Stimulated activated memory B cell treated with anti-CD40 and anti-IgM and Interleukin-4, amounts not matched to agents 10 μg/mL and 1 μg/mL and 100 μg/mL, for 72 hours (primary cell): Measurements from ENCODE around the gene PRDX6.
"Not testable (repeated sequence)": the region's sequence is repeated elsewhere in the genome, so short reads cannot be mapped to it uniquely, and the experiment has no call there.

Source experiments
- ATAC-seq: fragments of 150-1000 bp; cut with Tn5 transposase; 2 replicates; pipeline ENCODE4 v1.10.0; 2021
- H3K27ac Mint-ChIP-seq: one replicate; pipeline ENCODE4 v1.8.0; 2022; ENCODE audit warnings: mild to moderate bottlenecking, mixed read lengths
- H3K27me3 Mint-ChIP-seq: one replicate; pipeline ENCODE4 v1.8.0; 2022; ENCODE audit warnings: mixed read lengths
- H3K36me3 Mint-ChIP-seq: one replicate; pipeline ENCODE4 v1.8.0; 2022; ENCODE audit warnings: mixed read lengths
- H3K4me1 Mint-ChIP-seq: one replicate; pipeline ENCODE4 v1.8.0; 2022; ENCODE audit warnings: mixed read lengths
- H3K4me3 Mint-ChIP-seq: one replicate; pipeline ENCODE4 v1.8.0; 2022; ENCODE audit warnings: mild to moderate bottlenecking, moderate library complexity, mixed read lengths
- H3K9me3 Mint-ChIP-seq: one replicate; pipeline ENCODE4 v1.8.0; 2022; ENCODE audit warnings: mixed read lengths

PRDX6 gene

DNA sequence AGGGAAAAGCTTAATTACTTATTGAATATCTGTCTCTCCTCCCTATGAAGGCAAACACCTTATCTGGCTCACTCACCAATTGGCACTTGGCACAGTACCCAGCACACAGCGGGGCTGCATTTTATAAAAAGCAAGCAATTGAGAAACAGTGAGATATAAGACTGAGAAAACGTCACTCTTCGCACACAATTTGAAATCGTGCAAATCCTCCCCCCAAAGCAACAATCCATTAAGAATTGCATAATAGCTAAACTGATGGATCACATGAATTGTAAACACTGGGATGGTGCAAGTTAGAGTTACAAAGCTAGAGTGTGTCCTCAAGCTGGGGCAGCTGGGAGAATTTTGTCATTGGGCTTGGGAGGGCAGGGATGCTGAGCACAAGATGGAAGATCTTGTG lies 27.1 kb downstream of the PRDX6 start:
- Mint-ChIP-seq H3K9me3 (no peaks in the 10 kb centered on the region), H3K36me3 (no peaks in the 10 kb centered on the region), H3K4me3 (no peak overlapping the region), H3K4me1 (no peaks in the 10 kb centered on the region), H3K27ac (no peak overlapping the region), H3K27me3 (no peaks in the 10 kb centered on the region)
- no peak for ATAC-seq

- no peak overlapping the region for H3K27ac Mint-ChIP-seq
- no peaks in the 10 kb centered on the region for H3K4me1 Mint-ChIP-seq
- no peaks in the 10 kb centered on the region for H3K36me3 Mint-ChIP-seq
- ATAC-seq: no peak
- no peak overlapping the region for H3K4me3 Mint-ChIP-seq
- H3K27me3 Mint-ChIP-seq: no peaks in the 10 kb centered on the region
- H3K9me3 Mint-ChIP-seq: no peaks in the 10 kb centered on the region
Observed at GRCh38 chr1:173505391-173505790, 28.3 kb downstream of the PRDX6 start.

- ATAC-seq: peak; percentile 8
- no peaks in the 10 kb centered on the region for H3K27me3 Mint-ChIP-seq
- H3K36me3 Mint-ChIP-seq: no peaks in the 10 kb centered on the region
- no peak overlapping the region for H3K4me3 Mint-ChIP-seq
- H3K4me1 Mint-ChIP-seq: peaks cover 4% of the 10 kb centered on the region
- no peak overlapping the region for H3K27ac Mint-ChIP-seq
- H3K9me3 Mint-ChIP-seq: no peaks in the 10 kb centered on the region
Observed at GRCh38 chr1:173506437-173506836, 29.3 kb downstream of the PRDX6 start.

DNA sequence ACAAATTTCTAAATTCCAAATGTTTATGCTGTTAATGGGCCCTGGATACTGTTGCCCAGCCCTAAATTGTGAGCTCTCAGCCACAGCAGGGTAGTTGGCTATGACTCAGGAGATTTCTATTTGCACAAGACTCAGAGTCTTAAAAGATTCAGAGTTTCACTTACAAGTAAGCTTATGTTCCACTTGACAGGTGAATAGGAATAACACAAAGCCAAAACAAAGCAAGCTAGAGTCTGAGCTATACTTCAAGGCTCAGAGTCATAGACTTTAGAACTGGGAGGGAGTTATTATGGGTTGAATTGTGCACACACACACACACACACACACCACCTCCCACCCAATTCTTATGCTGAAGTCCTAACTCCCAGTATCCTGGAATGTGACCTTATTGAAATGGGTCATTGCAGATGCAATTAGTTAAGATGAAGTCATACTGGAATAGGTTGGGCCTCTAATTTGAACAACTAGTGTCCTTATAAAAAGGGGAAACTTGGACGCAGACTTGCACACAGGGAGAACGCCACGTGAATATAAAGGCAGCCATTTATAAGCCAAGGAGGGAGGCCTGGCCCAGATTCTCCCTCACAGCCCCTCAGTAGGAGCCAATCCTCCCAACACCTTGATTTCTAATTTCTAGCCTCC lies 30.2 kb downstream of the PRDX6 start:
- H3K4me3 Mint-ChIP-seq: no peak overlapping the region
- H3K27ac Mint-ChIP-seq: no peak overlapping the region
- H3K27me3 Mint-ChIP-seq: no peaks in the 10 kb centered on the region
- no peaks in the 10 kb centered on the region for H3K36me3 Mint-ChIP-seq
- H3K9me3 Mint-ChIP-seq: no peaks in the 10 kb centered on the region
- ATAC-seq: no peak
- H3K4me1 Mint-ChIP-seq: peaks cover 7% of the 10 kb centered on the region

DNA sequence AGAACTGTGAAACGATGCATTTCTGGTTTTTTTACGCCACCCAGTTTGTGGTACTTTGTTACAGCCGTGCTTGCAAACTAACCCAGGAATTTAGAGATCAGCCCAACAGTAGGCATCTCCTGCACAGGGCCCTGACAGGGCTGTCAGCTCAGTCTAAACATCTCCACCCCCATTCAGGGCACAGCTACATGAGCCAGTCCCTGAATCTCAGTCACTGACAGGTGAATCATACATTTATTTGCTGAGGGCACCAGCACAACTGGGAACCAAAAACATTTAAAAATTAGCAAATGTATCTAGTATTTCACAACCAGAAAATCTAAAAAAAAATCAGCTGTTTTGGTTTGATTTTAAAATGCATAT lies 30.7 kb downstream of the PRDX6 start:
- Mint-ChIP-seq H3K9me3 (no peaks in the 10 kb centered on the region), H3K4me3 (no peak overlapping the region), H3K36me3 (no peaks in the 10 kb centered on the region), H3K27ac (no peak overlapping the region), H3K27me3 (no peaks in the 10 kb centered on the region), H3K4me1 (peaks cover 7% of the 10 kb centered on the region)
- no peak for ATAC-seq

DNA sequence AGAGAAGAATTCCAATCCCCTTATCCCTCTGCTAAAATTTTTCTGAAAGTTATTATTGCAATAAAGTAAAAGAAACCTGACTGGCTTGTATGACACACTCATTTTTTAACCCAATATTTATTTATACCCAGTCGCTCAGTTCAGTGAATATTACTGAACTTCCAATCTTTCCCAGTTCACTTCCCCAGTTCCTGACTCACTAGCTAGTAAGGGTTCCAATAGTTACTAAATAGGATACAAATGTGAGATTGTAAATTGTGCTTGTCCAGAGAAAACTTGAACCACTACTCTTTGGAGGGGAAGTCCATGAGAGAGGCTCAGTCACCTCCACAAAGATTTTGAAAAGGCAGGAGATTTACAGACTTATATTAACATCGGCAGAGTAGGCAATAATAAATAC lies 31.4 kb downstream of the PRDX6 start:
- H3K4me1 Mint-ChIP-seq: peaks cover 7% of the 10 kb centered on the region
- H3K27ac Mint-ChIP-seq: no peak overlapping the region
- no peak overlapping the region for H3K4me3 Mint-ChIP-seq
- no peaks in the 10 kb centered on the region for H3K27me3 Mint-ChIP-seq
- no peaks in the 10 kb centered on the region for H3K36me3 Mint-ChIP-seq
- peaks cover 2% of the 10 kb centered on the region for H3K9me3 Mint-ChIP-seq
- ATAC-seq: no peak

GRCh38 chr1:173509797-173510196 lies 32.7 kb downstream of the PRDX6 start:
- ATAC-seq: no peak
- Mint-ChIP-seq H3K4me1 (peaks cover 7% of the 10 kb centered on the region), H3K36me3 (no peaks in the 10 kb centered on the region), H3K27me3 (no peaks in the 10 kb centered on the region), H3K27ac (no peak overlapping the region), H3K9me3 (peaks cover 7% of the 10 kb centered on the region), H3K4me3 (no peak overlapping the region)

DNA sequence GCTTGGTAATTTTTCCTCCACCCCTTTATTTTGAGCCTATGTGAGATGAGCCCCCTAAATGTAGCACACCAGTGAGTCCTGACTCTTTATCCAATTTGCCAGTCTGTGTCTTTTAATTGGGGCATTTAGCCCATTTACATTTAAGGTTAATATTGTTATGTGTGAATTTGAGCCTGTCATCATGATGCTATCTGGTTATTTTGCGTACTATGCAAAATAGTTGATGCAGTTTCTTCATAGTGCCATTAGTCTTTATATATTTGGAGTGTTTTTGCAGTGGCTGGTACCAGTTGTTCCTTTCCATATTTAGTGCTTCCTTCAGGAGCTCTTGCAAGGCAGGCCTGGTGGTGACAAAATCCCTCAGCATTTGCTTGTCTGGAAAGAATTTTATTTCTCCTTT lies 37.4 kb downstream of the PRDX6 start:
- not testable (repeated sequence) for H3K4me3 Mint-ChIP-seq, H3K36me3 Mint-ChIP-seq, H3K27me3 Mint-ChIP-seq, H3K27ac Mint-ChIP-seq, H3K4me1 Mint-ChIP-seq, ATAC-seq, H3K9me3 Mint-ChIP-seq

- ATAC-seq: no peak
- Mint-ChIP-seq H3K27me3 (peaks cover 9% of the 10 kb centered on the region), H3K27ac (no peak overlapping the region), H3K4me1 (no peaks in the 10 kb centered on the region), H3K9me3 (no peaks in the 10 kb centered on the region), H3K4me3 (no peak overlapping the region), H3K36me3 (no peaks in the 10 kb centered on the region)
Observed at GRCh38 chr1:173520799-173521198, 43.7 kb downstream of the PRDX6 start.

DNA sequence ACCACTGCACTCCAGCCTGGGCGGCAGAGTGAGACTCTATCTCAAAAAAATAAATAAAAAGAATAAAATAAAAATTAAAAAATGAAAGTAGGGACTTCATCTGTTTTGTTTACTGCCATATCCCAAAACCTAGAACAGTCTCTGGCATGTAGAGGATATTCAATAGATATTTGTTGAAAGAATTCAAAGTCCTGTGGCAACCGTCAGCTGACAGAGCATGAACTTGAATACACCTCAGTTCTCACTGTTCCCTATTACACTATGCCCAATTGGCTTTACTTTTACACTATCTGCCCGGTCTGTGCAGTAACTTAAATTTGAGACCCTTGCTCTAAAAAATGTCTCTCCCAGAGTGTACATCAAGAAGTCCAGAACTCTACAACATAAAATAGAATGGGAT lies 46.2 kb downstream of the PRDX6 start:
- ATAC-seq: no peak
- Mint-ChIP-seq H3K27ac (no peak overlapping the region), H3K27me3 (peaks cover 9% of the 10 kb centered on the region), H3K36me3 (no peaks in the 10 kb centered on the region), H3K4me1 (no peaks in the 10 kb centered on the region), H3K9me3 (no peaks in the 10 kb centered on the region), H3K4me3 (no peak overlapping the region)

- Mint-ChIP-seq H3K27ac (no peak overlapping the region), H3K36me3 (no peaks in the 10 kb centered on the region), H3K4me3 (no peak overlapping the region), H3K27me3 (no peaks in the 10 kb centered on the region), H3K4me1 (no peaks in the 10 kb centered on the region), H3K9me3 (no peaks in the 10 kb centered on the region)
- no peak for ATAC-seq
Observed at GRCh38 chr1:173525926-173526325, 48.8 kb downstream of the PRDX6 start.

- Mint-ChIP-seq H3K4me3 (no peak overlapping the region), H3K9me3 (no peaks in the 10 kb centered on the region), H3K4me1 (no peaks in the 10 kb centered on the region), H3K27me3 (no peaks in the 10 kb centered on the region), H3K27ac (no peak overlapping the region), H3K36me3 (no peaks in the 10 kb centered on the region)
- ATAC-seq: no peak
Observed at GRCh38 chr1:173527151-173527826, 50.2 kb downstream of the PRDX6 start.

DNA sequence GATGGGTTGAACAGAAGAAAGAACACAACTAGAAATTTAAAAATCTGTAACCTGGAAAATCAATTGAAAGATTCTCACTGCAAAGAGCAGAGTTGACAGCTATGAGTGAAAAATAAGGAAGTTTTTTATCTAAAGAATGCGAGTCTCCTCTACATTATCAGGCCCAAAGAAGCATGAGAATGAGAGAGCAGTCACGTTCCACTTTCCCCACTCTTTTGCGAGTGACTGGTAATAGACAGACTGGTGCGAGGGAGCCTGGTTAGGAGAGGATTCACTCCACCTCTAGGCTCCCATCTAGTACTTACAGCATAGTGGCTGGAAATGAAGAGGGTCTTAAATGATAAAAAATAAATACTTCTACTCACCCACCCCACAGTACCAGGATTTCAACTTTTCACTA lies 52.0 kb downstream of the PRDX6 start:
- no peaks in the 10 kb centered on the region for H3K36me3 Mint-ChIP-seq
- H3K27ac Mint-ChIP-seq: no peak overlapping the region
- H3K4me1 Mint-ChIP-seq: no peaks in the 10 kb centered on the region
- no peaks in the 10 kb centered on the region for H3K27me3 Mint-ChIP-seq
- H3K9me3 Mint-ChIP-seq: no peaks in the 10 kb centered on the region
- no peak overlapping the region for H3K4me3 Mint-ChIP-seq
- ATAC-seq: no peak

DNA sequence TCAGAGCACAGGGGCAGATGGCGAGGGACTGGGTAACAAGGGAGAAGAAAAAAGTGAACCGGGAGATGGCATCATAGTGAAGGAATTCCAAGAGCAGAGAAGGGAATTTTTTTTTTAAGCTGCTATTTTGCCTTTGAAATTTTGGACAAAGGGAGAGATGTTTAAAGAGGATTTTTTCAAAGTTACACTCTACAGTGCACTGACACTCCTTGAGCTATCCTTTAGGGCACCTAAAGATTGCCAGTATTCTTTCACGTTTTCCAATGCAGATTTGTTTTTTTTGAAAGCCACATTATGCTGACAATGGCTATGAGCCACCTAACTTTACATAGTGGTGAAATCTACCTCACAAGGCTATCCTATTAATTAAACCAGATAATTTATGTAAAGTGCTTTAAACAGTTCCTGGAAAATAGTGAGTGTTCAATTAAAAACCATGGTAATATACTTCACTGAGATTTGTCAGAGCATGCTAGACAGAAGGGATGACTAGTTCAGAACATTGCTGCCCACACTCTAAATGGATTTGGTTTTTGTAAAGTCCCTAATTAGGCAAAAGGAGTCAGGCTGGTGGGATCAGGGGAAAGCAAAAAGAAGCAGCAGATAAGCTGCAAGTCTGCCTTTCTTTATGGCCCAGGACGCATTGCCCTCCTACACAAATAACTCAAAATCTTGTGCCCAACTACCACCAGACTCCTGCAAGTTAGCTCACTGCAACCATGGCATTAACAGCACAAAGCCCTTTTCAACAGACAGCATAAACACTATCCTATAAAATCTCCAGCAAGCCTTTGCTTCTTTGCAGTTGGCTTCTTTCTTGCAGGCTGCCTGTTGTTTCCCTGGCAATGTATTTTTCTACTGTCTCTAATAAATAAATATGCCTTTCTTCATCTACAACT lies 53.9 kb downstream of the PRDX6 start:
- Mint-ChIP-seq H3K4me3 (no peak overlapping the region), H3K27me3 (no peaks in the 10 kb centered on the region), H3K36me3 (no peaks in the 10 kb centered on the region), H3K4me1 (no peaks in the 10 kb centered on the region), H3K27ac (no peak overlapping the region), H3K9me3 (no peaks in the 10 kb centered on the region)
- ATAC-seq: no peak

GRCh38 chr1:173532237-173532636 lies 55.1 kb downstream of the PRDX6 start:
- Mint-ChIP-seq H3K27ac (no peak overlapping the region), H3K9me3 (no peaks in the 10 kb centered on the region), H3K27me3 (no peaks in the 10 kb centered on the region), H3K4me3 (no peak overlapping the region), H3K36me3 (no peaks in the 10 kb centered on the region), H3K4me1 (no peaks in the 10 kb centered on the region)
- ATAC-seq: no peak

- H3K9me3 Mint-ChIP-seq: no peaks in the 10 kb centered on the region
- H3K27ac Mint-ChIP-seq: no peak overlapping the region
- H3K4me1 Mint-ChIP-seq: no peaks in the 10 kb centered on the region
- no peak for ATAC-seq
- no peak overlapping the region for H3K4me3 Mint-ChIP-seq
- H3K36me3 Mint-ChIP-seq: no peaks in the 10 kb centered on the region
- no peaks in the 10 kb centered on the region for H3K27me3 Mint-ChIP-seq
Observed at GRCh38 chr1:173536223-173536622, 59.1 kb downstream of the PRDX6 start.
